ENCODE data around the gene CLDN1.

Gene CLDN1

DNA sequence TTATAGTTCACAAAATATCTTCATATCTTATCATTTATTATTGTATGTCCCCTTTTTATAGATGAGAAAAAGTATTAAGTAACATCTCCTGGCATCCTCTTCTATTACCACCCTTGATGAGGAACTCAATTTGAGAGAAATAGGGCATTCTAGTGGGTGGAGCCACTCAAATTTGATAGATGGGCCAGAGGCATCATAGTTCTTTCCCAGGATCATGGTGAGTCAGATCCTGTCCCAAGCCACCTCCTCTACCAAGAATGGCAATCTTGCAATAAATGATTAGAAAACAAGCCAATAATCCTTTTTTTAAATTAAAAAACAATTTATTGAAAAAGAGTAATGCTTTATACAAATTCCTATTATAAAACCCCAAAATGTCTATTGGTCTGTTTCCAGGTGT is 16.8 kb downstream of the CLDN1 start:
- no peak for DNase-seq (ENCODE audit: low spot score)
- in situ Hi-C loops (cut with MboI; ENCODE audit: low pct_unique_long_range_greater_than_20kb, low sequenced_read_pairs, unreplicated experiment) = no loop called here
- TF ChIP-seq, protein P1, sequence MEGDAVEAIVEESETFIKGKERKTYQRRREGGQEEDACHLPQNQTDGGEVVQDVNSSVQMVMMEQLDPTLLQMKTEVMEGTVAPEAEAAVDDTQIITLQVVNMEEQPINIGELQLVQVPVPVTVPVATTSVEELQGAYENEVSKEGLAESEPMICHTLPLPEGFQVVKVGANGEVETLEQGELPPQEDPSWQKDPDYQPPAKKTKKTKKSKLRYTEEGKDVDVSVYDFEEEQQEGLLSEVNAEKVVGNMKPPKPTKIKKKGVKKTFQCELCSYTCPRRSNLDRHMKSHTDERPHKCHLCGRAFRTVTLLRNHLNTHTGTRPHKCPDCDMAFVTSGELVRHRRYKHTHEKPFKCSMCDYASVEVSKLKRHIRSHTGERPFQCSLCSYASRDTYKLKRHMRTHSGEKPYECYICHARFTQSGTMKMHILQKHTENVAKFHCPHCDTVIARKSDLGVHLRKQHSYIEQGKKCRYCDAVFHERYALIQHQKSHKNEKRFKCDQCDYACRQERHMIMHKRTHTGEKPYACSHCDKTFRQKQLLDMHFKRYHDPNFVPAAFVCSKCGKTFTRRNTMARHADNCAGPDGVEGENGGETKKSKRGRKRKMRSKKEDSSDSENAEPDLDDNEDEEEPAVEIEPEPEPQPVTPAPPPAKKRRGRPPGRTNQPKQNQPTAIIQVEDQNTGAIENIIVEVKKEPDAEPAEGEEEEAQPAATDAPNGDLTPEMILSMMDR (IDR thresholded peaks at IDR 0.05; ENCODE audit: extremely low read depth, insufficient read depth, missing control alignments) = no peak

DNA sequence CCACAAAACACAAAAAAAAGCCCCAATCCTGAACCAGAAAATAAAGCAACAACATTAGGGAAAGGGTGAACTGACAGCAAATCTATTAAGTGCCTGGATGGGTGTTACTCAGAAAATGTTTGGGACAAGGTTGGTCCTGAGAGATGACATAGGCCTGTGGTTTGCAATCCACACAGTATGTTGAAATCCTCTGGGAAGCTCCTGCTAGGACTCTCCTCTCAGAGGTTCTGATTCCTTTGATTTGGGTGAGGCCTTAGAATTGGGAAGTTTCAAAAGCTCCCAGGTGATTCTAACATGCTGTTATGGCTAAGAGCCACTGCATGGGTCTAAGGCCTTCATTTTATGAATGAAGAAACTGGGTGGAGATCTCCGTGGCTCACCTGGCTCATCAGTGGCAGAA is 18.4 kb downstream of the CLDN1 start:
- in situ Hi-C loops (cut with MboI; ENCODE audit: low pct_unique_long_range_greater_than_20kb, low sequenced_read_pairs, unreplicated experiment) = no loop called here
- no peak for DNase-seq (ENCODE audit: low spot score)
- TF ChIP-seq, protein P1 (IDR thresholded peaks at IDR 0.05; ENCODE audit: extremely low read depth, insufficient read depth, missing control alignments) = no peak

DNA sequence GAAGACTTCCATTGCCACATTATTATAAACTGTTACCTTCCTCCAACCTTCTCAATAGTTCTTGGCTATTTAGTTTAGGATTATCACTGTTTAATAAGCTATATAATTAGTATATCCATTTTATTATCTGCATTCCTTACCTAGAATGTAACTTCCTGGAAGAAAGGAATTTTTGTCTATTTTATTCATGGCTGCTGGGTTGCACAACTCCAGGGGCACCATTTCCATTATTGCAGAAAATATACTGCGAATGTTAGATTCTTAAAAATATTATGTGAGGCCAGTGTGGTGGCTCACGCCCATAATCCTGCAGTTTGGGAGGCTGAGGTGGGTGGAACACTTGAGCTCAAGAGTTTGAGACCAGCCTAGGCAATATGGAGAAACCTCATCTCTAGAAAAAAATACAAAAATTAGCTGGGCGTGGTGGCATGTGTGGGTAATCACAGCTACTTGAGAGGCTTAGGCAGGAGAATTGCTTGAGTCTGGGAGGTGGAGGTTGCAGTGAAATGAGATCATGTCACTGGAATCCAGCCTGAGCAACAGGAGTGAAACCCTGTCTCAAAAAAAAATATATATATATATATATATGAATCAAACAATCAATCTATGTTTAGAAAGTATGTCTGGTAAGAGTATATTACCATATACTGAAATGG is 19.9 kb downstream of the CLDN1 start:
- TF ChIP-seq, protein P1 (IDR thresholded peaks at IDR 0.05; ENCODE audit: extremely low read depth, insufficient read depth, missing control alignments) = no peak
- no peak for DNase-seq (ENCODE audit: low spot score)
- in situ Hi-C loops (cut with MboI; ENCODE audit: low pct_unique_long_range_greater_than_20kb, low sequenced_read_pairs, unreplicated experiment) = no loop called here

DNA sequence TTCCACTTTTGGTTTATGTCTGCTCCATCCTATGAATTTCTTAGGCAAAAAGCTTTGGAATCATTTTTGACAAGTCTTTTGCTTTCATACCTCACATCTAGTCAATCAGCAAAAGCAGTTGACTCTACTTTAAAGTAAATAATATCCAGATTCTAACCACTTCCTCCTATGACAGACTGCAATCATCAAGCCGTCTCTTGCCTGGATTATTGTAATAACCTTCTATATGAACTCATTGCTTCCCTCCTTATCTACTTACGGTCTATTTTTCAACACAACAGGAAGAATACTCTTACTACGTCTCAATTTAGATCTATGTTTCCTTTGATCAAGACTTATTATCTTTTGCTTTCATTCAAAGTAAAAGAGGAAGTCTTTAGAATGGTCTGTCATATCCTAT is 20.7 kb downstream of the CLDN1 start:
- TF ChIP-seq, protein P1 (IDR thresholded peaks at IDR 0.05; ENCODE audit: extremely low read depth, insufficient read depth, missing control alignments) = no peak
- DNase-seq (ENCODE audit: low spot score) = no peak
- in situ Hi-C loops (cut with MboI; ENCODE audit: low pct_unique_long_range_greater_than_20kb, low sequenced_read_pairs, unreplicated experiment) = no loop called here

DNA sequence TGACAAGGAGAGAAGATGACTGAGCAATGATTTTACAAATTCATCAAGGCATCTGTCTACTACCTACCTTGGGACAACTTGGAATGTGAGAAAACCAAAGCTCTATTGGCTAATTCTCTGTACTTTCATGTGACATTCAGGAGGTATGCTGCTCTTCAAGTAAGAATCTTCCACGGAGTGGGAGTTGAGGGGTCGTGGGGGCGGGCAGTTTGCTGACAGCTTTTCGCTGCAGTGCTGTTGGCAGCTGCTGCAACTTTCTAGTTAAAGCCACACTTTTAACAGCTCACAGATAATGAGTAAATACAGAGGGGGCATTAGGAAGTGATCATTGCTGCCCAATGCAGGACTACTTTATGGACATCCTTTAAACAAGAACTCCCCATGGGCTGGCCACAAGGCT is 22.3 kb downstream of the CLDN1 start:
- in situ Hi-C loops (cut with MboI; ENCODE audit: low pct_unique_long_range_greater_than_20kb, low sequenced_read_pairs, unreplicated experiment) = no loop called here
- no peak for DNase-seq (ENCODE audit: low spot score)
- TF ChIP-seq, protein P1 (IDR thresholded peaks at IDR 0.05; ENCODE audit: extremely low read depth, insufficient read depth, missing control alignments) = no peak

DNA sequence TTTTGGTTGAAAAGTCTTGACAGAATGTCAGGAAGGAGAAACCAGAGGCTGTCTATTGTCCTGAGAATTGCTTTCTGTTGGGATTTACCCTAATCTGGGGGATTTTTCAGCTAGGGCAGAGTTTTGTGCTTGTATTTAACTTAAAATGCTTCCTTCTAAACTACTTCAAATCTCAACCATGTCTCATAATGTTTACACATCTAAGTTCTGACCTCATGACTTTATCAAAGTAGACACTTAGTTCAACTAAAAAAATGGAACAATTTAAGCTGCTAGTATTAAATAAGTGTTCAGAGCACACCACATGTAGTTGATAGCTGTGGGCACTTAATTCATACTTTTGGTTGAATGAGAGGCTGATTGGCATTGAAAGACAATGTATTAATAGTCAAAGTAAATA is 28.2 kb downstream of the CLDN1 start:
- in situ Hi-C loops (cut with MboI; ENCODE audit: low pct_unique_long_range_greater_than_20kb, low sequenced_read_pairs, unreplicated experiment) = no loop called here
- TF ChIP-seq, protein P1 (IDR thresholded peaks at IDR 0.05; ENCODE audit: extremely low read depth, insufficient read depth, missing control alignments) = no peak
- DNase-seq (ENCODE audit: low spot score) = no peak
